NCI-H2029 (cell line): ENCODE measurements around the gene RACK1.

Experiments
- DNase-seq: peaks from one replicate; lab custom pipeline; 2025; lab: John Stamatoyannopoulos, UW

The RACK1 gene

DNA sequence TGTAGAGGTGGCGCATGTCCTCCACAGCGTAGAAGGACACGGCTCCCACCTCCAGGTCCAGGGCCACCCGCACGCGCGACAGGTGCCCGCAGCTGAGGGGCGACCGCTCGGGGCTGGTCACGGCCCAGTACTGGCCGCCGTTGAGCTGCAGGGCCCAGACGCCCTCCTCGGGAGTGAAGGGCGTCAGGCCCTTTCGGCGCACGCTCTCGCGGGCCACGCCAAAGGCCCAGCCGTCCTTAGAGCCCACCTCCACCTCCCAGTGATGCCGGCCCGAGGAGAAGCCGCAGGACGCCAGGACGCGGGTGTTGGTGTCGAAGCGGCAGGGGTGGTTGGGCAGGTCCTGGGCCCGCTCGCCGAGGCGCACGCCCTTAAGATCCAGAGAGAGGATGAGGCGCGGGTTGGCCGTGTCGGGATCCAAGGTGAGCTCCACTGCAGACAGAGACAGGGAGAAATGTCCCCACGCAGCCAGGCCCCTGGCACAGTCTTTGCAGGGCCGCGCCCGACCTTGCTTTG lies 48.4 kb downstream of the RACK1 start:
- no peak for DNase-seq

DNA sequence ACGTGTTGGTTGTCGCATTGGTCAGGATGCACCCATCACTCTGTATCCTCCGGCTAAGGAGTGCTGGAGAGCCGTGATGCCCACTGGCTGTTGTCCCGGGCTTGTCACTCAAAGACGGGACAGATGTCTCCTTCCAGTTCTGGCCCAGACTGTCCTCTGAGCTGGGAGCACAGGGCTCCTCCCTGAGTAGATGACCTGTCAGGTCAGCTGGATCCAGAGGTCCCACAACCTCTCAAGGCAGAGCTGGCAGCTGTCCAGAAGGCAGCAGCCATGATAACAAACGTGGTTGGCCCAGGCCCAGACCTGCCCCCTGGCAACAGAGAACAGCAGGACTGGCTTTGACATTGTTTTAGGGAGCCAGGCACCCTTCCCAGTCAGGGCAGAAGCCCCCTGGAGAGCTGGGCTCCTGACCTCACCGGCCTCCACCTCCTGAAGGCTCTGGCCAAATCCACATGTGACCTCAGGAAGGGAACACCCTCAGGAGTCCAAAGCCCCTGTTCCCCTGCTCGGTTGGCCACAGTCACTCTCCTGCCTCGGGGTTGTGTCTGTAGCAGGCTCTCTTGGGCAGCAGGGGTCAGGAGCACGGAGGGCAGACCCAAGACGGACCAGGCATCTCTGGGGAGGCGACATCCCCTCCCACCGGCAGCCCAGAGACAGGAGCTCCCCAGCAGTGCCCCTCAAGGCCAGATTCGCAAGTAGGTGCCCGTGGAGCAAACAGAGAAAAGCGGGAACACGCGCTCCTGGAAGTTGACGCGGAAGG lies 49.0 kb downstream of the RACK1 start:
- no peak for DNase-seq

DNA sequence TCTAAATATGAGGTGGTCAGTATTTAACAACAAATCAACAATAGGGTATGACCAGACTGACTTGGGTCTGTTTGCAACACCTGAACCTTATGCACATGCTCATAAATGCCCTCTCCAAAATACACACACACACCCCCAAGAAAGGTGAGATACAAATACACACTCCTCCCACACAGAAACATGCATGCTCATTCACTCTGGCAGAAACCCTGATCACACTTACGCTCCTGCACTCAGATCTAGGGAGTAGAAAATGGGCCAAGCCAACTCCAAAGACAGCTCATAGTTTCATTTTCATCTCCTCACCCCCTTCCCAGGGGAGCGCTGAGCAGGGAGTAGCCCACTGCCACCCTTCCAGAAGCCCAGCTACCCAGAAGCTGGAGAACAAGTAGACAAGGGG lies 50.0 kb downstream of the RACK1 start:
- DNase-seq = no peak

DNA sequence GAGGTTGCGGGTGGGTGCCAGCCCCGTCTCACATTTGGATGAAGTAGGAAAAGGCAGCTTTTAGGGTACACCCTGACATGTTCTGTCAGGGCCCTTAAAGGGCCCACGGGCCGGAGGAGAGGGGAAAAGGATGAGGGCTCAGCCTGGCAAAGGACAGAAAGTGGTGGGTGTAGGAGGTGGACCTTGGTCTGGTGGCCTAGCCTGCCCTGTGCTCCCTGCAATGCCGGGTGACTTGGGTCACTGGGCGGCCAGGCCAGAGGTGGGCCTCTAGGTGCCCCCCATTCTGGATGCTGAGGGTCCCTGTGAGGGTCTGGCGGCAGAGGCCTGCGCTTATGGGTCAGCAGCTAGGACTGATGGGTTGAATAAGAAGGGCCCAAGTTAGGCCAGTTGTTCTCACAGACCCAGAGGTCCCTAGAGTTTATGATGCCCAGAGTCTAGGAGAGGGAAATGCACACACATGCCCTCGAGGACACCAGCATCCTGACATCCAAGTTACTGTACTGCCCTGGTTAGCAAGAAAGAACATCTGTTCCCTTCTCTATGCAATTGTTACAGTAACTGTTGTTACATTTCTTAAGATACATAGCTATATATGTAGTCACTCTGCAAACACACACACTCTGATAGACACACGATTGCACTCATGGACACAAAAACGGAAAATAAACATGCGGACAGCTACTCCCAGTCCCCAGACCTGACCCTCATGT lies 51.2 kb downstream of the RACK1 start:
- DNase-seq = no peak

DNA sequence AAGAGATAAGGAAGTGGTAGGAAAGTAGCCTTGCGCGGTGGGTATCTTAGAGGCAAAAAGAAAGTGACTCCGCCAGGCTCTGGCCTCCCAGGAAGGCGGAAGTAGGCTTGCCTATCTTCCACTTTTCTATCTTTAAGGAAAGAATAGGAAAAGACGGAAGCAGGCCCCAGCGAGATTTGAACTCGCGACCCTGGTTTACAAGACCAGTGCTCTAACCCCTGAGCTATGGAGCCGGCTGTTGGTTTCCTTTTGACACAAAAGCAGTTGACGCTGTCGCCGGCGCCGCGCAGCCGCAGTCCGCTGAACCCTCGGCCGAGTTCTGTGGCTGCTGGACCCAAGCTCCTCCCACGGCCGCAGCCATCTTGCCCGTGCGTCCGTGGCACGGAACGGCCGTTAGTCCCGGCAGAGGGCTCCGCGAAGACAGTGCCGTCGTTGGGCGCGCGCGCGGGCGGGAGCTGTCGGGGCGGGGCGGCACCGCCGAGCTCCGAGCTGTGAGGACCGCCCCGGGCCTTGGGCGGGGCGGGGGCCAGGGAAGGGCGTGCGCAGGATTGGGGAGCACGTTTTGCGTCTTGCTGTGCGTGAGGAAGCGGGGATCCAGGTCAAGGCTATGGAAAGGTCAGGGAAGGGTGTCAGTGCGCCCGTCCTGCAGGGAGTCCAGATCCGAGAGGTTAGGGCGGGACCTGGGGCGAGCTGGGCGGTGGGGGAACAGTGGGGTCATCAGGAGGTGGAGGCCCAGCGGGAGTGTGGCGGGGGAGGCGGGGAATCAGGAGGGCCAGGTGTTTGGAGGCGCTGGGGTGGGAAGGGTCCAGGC lies 52.0 kb downstream of the RACK1 start:
- DNase-seq = no peak

DNA sequence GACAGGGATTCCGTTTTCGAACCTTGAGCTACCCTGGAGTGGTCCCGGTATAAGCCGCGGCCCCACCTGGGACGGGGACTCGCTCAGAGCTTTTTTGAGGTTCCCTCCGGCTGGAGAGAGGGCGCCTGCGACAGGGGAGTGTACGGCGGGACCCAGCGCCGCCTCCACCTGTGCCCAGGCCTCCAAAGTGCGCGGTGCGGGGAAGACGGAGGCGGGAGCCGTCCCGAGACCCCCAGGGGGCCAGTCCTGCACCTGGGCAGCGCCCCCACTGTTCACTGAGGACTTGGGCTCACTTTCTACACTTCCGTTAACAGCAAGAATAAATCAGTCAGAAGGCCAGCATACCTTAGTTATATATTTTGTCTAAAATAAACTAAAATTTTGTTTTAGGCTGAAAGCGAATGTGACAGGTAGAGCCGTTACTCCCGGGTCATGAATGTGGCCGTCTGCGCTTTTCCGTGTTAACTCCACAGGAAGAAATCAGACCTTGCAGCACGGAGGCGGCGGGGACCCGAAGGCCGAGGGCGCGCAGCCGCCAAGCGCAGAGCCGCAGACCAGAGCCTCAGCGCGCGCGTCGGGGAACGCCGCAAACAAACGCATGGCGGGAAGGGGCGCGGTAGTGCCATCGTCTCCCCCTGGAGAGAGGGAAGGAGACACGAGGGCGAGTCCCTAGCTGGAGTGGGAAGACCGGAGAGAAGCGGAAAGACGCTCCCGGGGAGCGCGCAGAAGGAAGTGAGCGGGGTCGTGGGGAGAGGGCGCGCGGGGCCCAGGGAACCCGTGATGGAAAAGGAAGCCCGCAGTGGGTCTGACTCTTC lies 52.8 kb downstream of the RACK1 start:
- DNase-seq = no peak

DNA sequence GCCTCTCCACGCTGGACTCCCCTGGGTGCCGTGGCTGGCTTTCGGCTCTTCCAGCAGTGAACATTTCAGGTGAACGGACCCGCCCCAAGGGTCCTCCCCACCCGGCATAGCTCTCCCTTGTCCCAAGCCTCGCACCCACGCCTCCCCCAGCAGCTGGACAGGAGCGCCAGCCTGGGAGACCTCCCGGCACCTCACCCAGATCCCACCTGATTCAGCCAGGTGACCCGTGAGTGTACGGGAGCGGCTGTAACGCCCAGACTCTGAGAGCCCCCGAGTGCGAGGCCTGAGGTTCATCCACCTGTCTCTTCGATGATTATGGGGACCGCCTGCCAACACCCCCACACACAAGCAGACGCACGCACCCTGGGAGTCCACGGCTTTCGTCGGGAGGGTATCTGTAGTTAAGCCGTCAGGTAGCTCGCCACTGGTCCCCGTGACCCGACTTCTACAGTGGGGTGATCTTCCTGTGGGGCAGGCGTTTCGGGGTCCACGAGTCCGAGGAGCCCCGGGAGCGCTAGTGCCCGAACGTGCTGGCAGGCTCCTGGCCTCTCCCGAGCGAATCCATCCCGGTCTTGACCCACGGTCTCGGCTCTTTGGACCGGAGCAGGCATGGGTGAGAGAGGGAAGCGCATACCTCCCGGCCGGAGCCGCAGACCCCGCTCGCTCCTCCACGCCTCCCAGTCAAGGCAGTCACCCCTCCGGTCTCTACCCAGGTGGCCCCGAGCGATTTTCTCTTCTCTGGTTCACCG lies 53.6 kb downstream of the RACK1 start:
- no peak for DNase-seq

DNA sequence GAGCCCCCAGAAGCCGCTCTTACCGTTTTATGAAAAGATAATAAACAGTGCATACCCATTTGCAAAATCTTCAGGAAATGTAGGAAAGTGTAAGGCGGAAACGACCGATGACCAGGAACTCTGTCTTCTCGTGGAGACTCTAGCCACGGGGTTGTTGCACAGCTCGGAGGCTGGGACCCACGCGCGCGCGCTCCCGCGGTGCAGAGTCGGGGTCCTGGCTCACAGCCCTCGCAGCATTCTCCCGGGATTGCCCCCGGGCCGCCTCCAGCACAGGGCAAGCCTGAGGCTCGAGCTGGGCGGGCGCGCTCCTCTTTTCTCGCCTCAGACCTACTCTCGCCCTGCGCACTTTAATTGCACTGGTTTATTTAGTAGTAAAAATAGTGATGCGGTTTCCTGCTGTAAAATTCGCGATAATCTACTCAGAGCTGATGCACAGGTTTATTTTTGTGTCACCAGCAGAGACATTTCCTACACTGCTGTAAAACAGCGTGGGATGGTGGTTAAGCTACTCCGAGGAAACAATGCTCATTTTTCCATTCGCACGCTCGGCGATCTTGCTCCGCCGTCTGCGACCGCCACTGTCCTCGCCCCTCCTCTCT lies 54.2 kb downstream of the RACK1 start:
- no peak for DNase-seq

DNA sequence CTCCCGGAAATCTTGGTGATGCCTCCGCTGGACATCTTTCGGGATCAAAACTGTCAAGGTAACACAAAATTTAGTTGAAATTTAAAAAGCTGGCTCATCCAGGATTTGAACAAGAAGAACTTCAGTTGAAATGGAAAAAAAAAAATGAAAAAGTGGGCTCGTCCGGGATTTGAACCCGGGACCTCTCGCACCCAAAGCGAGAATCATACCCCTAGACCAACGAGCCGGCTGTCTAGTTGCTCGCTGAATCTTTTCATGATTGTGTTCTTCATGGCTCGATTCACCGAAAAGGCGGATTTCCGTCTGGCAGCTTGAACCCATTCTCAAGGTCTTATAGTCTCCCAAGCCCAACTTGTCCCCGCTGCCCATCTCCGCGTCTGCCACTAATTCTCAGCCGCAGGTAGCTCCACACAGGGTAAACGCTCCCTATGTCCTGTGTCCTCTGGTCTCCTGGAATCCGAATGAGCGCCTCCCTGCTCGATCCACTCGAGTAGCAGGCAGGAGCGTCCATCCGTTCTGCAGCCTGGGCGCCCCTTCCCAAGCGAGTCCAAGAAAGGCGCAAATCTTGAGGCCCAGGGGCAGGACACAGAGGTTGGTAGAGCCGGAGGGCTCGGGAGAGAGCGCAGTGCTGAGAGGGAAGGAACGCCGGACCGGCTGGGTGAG lies 54.9 kb downstream of the RACK1 start:
- DNase-seq = no peak

DNA sequence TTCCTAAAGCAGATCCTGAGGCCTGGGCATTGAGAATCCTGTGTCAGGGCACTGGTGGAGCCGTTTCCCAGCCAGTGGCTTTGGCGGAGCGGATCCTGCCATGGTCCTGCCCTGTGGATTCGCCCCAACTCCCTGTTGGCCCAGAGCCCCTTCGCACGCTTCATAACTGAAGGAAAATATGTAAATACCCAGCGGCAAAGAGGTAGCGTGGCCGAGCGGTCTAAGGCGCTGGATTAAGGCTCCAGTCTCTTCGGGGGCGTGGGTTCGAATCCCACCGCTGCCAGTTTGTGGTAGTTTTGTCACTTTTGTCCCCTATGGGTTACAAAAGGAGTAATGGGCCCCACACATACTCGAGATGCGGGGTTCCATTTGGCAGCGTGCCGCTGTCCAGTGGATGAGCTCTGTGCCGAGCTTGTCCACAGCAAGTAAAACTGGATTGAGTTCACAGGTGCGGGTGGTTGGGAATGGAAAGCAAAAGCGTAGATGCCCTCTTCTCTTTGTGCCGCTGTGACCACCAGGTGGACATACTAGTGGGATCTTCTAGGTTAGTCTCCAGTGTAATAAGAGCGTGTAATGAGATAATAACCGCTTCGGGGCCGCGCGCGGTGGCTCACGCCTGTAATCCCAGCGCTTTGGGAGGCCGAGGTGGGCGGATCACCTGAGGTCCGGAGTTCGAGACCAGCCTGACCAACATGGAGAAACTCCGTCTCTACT lies 56.0 kb downstream of the RACK1 start:
- DNase-seq = no peak

DNA sequence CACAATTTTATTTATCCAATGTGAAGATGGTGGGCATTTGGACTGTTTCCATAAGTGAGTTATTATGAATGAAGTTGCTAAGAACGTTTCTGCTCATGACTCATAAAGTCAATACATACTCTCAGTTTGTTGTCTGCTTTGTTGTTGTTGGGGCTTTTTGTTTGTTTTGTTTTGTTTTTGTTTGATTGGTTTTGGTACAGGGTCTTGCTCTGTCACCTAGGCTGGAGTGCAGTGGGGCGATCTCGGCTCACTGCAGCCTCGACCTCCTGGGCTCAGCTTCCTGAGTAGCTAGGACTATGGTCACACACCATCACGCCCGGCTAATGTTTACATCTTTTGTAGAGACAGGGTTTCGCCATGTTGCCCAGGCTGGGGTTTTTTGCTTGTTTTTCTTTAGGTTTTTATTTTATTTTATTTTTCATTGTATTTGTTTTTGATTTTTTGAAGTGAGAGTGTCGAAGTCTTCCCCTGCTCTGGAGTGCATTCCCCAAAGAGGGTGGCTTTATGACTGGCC lies 56.7 kb downstream of the RACK1 start:
- DNase-seq = no peak
